K562 (cell line): Measurements from ENCODE around the gene STAB1. TPM values are rescaled to one million over a fixed set of nuclear protein-coding genes. Genes with fewer than 3 reads are reported as not detected.

ENCODE experiments used
- ARNT ChIP-seq, 2 experiments: fragments of 450-650 bp; IDR thresholded peaks; 2 replicates each; pipeline ENCODE4 v1.6.1; 2016; ENCODE audit warnings: mild to moderate bottlenecking in 1 of 2
- CC2D1A ChIP-seq: fragments of 450-650 bp; IDR thresholded peaks from 2 replicates; pipeline ENCODE4 v1.6.1; 2017; ENCODE audit warnings: mild to moderate bottlenecking
- COPS2 ChIP-seq: fragments of 450-650 bp; conservative IDR thresholded peaks from 2 replicates; pipeline ENCODE4 v1.6.1; 2016; ENCODE audit warnings: mild to moderate bottlenecking, moderate library complexity
- PTBP1 ChIP-seq: fragments of 200-400 bp; formaldehyde crosslinking; IDR thresholded peaks from 2 replicates; pipeline ENCODE4 v1.6.1; 2017; ENCODE audit warnings: low read depth, low read length
- RBFOX2 ChIP-seq: fragments of 200-400 bp; formaldehyde crosslinking; IDR thresholded peaks from 2 replicates; pipeline ENCODE4 v1.6.1; 2017; ENCODE audit warnings: low read depth, mild to moderate bottlenecking, low read length, moderate library complexity
- SAFB ChIP-seq: fragments of 200-400 bp; formaldehyde crosslinking; IDR thresholded peaks from 2 replicates; pipeline ENCODE4 v1.6.1; 2017; ENCODE audit warnings: low read depth, low read length, borderline replicate concordance
- ZNF12 ChIP-seq: sonication (generic); formaldehyde crosslinking; IDR thresholded peaks from 2 replicates; pipeline ENCODE4 v1.4.0; 2020; ENCODE audit warnings: mild to moderate bottlenecking, missing genetic modification reagents
- ZNF184 ChIP-seq: sonication (generic); formaldehyde crosslinking; IDR thresholded peaks from 2 replicates; pipeline ENCODE4 v1.5.0; 2020; ENCODE audit warnings: missing genetic modification reagents
- ZNF197 ChIP-seq: fragments of 200-800 bp; sonication (Bioruptor generic); IDR thresholded peaks from 2 replicates; pipeline ENCODE4 v1.6.1; 2016; ENCODE audit warnings: low read depth, missing genetic modification characterization, missing compliant biosample characterization
- ZNF274 ChIP-seq: IDR thresholded peaks from 2 replicates; pipeline ENCODE4 v1.6.1; 2011; ENCODE audit warnings: low read depth, mild to moderate bottlenecking, low read length, moderate library complexity, borderline replicate concordance
- ZNF778 ChIP-seq: fragments of 450-650 bp; formaldehyde crosslinking; IDR thresholded peaks from 2 replicates; pipeline ENCODE4 v1.4.0; 2020; ENCODE audit warnings: mild to moderate bottlenecking, moderate library complexity
- ZZZ3 ChIP-seq: fragments of 450-650 bp; IDR thresholded peaks from 2 replicates; pipeline ENCODE4 v1.6.1; 2016; ENCODE audit warnings: antibody characterized with exemption, mild to moderate bottlenecking, moderate library complexity
- polyA plus RNA-seq, 8 experiments: library from polyadenylated mRNA; depleted of rRNA in 4 of 8; stranded (reverse) in 5 of 8; unstranded in 3 of 8; fragments of >200 nt; fragmentation: Nextera tagmentation in 2 of 8; fragmentation: Illumina TruSeq in 1 of 8; extraction: Ambion mirVana in 2 of 8; extraction: Trizol in 1 of 8; gene quantifications; 2 replicates each; pipeline versions ENCODE4 v1.2.1 to v1.2.3, GENCODE V29; 2011 to 2014; ENCODE audit warnings: inconsistent platforms in 1 of 8, missing spikeins in 1 of 8
- total RNA-seq, 7 experiments: library from RNA; depleted of rRNA in 6 of 7; stranded (reverse); fragments of >200 nt in 6 of 7; fragmentation: Illumina TruSeq in 2 of 7; extraction: Trizol in 2 of 7; gene quantifications; 2 replicates each; pipeline versions ENCODE4 v1.2.1 to v1.2.3, GENCODE V29; 2011 to 2021; ENCODE audit warnings: low replicate concordance in 1 of 7
- TF ChIP-seq, protein P1 (sequence below): fragments of 450-650 bp; formaldehyde crosslinking; IDR thresholded peaks from 2 replicates; pipeline ENCODE4 v1.4.0; 2020; ENCODE audit warnings: mild to moderate bottlenecking, moderate library complexity
- TF ChIP-seq, protein P2 (sequence below): sonication (generic); formaldehyde crosslinking; IDR thresholded peaks from 2 replicates; pipeline ENCODE4 v1.8.0; 2022; ENCODE audit warnings: missing genetic modification reagents, mild to moderate bottlenecking, moderate library complexity, borderline replicate concordance
- TF ChIP-seq, protein P3 (sequence below): fragments of 450-650 bp; IDR thresholded peaks from 2 replicates; pipeline ENCODE4 v1.7.1; 2018; ENCODE audit warnings: mild to moderate bottlenecking, low read depth; ENCODE audit not compliant: partially characterized antibody
- TF ChIP-seq, protein P4 (sequence below): fragments of 250-450 bp; sonication (Bioruptor Pico); IDR thresholded peaks from 2 replicates; pipeline ENCODE4 v1.8.0; 2022; ENCODE audit warnings: inconsistent platforms, mild to moderate bottlenecking, moderate library complexity, borderline replicate concordance
- TF ChIP-seq, protein P5 (sequence below): fragments of 450-650 bp; IDR thresholded peaks from 2 replicates; pipeline ENCODE4 v1.6.1; 2018; ENCODE audit not compliant: partially characterized antibody

The STAB1 gene
- total and polyA plus RNA-seq, 9 of the 15 experiments (the other 6 are each of a cell fraction or from before 2014, with no cell fraction given), result 0.20 to 3.9 (median 1.2) TPM

DNA sequence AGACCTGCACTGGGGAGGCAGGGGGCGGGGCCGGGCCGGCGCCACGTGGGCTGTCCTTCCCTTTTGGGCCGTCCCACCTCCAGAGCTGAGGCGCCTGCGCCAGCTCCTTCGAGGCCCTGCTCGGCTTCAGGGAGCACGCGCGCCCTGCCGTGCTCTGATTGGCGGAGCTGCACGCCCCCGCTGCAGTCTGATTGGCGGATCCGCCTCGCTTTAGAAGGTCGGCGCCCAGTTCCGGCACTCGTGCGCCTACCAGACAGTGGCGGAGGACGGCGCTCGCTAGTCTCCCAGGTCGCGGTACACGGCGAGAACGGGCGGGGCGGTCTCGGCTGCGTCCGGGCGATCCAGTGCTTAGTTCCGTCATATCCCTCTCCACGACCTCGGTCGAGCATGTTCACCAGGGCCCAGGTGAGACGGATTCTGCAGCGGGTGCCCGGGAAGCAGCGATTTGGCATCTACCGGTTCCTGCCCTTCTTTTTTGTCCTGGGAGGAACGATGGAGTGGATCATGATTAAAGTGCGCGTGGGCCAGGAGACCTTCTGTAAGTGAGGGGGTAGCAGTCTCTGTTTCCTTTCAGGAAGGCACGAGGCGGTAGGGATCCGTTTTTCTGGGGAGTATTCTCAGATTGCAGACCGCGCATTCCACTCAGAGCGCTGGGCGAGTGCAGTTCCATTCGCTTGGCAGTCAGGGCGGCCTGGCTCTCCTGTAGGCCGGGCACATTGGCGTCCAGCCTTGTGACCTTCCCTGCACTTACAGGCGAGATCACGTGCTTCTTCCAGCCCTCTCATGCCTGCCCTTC, 41.4 kb downstream of the STAB1 start, which contains the start of gene UQCC5 (continued):
- TF ChIP-seq, protein P1, sequence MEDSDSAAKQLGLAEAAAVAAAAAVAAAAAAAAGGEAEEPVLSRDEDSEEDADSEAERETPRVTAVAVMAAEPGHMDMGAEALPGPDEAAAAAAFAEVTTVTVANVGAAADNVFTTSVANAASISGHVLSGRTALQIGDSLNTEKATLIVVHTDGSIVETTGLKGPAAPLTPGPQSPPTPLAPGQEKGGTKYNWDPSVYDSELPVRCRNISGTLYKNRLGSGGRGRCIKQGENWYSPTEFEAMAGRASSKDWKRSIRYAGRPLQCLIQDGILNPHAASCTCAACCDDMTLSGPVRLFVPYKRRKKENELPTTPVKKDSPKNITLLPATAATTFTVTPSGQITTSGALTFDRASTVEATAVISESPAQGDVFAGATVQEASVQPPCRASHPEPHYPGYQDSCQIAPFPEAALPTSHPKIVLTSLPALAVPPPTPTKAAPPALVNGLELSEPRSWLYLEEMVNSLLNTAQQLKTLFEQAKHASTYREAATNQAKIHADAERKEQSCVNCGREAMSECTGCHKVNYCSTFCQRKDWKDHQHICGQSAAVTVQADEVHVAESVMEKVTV (CRISPR knock-in tag), result no peak
- no peak for TF ChIP-seq ZNF12 (CRISPR knock-in tag)
- TF ChIP-seq, protein P2, sequence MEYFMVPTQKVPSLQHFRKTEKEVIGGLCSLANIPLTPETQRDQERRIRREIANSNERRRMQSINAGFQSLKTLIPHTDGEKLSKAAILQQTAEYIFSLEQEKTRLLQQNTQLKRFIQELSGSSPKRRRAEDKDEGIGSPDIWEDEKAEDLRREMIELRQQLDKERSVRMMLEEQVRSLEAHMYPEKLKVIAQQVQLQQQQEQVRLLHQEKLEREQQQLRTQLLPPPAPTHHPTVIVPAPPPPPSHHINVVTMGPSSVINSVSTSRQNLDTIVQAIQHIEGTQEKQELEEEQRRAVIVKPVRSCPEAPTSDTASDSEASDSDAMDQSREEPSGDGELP, result peak; percentile 54; the same call in 1 of the 2 replicates
- TF ChIP-seq PTBP1, result no peak
- no peak for TF ChIP-seq ZNF197 (CRISPR knock-in tag)
- no peak for TF ChIP-seq ZNF778
- TF ChIP-seq SAFB, result no peak
- no peak for TF ChIP-seq ZNF274
- TF ChIP-seq COPS2, result no peak
- no peak for TF ChIP-seq ARNT (IDR thresholded peaks at IDR 0.05)
- TF ChIP-seq ZZZ3, result no peak
- peak; percentile 100 for TF ChIP-seq CC2D1A
- no peak for TF ChIP-seq ZNF184
- TF ChIP-seq RBFOX2, result peak; percentile 99
- TF ChIP-seq, protein P3, sequence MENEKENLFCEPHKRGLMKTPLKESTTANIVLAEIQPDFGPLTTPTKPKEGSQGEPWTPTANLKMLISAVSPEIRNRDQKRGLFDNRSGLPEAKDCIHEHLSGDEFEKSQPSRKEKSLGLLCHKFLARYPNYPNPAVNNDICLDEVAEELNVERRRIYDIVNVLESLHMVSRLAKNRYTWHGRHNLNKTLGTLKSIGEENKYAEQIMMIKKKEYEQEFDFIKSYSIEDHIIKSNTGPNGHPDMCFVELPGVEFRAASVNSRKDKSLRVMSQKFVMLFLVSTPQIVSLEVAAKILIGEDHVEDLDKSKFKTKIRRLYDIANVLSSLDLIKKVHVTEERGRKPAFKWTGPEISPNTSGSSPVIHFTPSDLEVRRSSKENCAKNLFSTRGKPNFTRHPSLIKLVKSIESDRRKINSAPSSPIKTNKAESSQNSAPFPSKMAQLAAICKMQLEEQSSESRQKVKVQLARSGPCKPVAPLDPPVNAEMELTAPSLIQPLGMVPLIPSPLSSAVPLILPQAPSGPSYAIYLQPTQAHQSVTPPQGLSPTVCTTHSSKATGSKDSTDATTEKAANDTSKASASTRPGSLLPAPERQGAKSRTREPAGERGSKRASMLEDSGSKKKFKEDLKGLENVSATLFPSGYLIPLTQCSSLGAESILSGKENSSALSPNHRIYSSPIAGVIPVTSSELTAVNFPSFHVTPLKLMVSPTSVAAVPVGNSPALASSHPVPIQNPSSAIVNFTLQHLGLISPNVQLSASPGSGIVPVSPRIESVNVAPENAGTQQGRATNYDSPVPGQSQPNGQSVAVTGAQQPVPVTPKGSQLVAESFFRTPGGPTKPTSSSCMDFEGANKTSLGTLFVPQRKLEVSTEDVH, result no peak
- TF ChIP-seq, protein P4, sequence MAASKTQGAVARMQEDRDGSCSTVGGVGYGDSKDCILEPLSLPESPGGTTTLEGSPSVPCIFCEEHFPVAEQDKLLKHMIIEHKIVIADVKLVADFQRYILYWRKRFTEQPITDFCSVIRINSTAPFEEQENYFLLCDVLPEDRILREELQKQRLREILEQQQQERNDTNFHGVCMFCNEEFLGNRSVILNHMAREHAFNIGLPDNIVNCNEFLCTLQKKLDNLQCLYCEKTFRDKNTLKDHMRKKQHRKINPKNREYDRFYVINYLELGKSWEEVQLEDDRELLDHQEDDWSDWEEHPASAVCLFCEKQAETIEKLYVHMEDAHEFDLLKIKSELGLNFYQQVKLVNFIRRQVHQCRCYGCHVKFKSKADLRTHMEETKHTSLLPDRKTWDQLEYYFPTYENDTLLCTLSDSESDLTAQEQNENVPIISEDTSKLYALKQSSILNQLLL (CRISPR knock-in tag), result no peak
- TF ChIP-seq, protein P5, sequence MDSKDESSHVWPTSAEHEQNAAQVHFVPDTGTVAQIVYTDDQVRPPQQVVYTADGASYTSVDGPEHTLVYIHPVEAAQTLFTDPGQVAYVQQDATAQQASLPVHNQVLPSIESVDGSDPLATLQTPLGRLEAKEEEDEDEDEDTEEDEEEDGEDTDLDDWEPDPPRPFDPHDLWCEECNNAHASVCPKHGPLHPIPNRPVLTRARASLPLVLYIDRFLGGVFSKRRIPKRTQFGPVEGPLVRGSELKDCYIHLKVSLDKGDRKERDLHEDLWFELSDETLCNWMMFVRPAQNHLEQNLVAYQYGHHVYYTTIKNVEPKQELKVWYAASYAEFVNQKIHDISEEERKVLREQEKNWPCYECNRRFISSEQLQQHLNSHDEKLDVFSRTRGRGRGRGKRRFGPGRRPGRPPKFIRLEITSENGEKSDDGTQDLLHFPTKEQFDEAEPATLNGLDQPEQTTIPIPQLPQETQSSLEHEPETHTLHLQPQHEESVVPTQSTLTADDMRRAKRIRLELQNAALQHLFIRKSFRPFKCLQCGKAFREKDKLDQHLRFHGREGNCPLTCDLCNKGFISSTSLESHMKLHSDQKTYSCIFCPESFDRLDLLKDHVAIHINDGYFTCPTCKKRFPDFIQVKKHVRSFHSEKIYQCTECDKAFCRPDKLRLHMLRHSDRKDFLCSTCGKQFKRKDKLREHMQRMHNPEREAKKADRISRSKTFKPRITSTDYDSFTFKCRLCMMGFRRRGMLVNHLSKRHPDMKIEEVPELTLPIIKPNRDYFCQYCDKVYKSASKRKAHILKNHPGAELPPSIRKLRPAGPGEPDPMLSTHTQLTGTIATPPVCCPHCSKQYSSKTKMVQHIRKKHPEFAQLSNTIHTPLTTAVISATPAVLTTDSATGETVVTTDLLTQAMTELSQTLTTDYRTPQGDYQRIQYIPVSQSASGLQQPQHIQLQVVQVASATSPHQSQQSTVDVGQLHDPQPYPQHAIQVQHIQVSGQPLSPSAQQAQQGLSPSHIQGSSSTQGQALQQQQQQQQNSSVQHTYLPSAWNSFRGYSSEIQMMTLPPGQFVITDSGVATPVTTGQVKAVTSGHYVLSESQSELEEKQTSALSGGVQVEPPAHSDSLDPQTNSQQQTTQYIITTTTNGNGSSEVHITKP, result no peak
